Transverse colon (tissue), 4 donors: ENCODE results near the gene MED12L. TPM values are rescaled to one million over a fixed set of nuclear protein-coding genes. Genes with fewer than 3 reads are reported as not detected.

ENCODE experiments used
- DNase-seq: peaks from one replicate; pipeline ENCODE4 v3.0.0-alpha.2; 2019
- H3K27ac ChIP-seq, 4 donors: fragments of 200-600 bp; sonication (generic); 2 replicates each; pipeline ENCODE4 v1.5.1; 2016 to 2018; ENCODE audit warnings: inconsistent platforms in 4 of 4
- H3K27me3 ChIP-seq: fragments of 200-600 bp; sonication (generic); 2 replicates; pipeline ENCODE4 v1.5.1; 2017; ENCODE audit warnings: inconsistent platforms
- H3K36me3 ChIP-seq, 4 donors: fragments of 200-600 bp; sonication (generic); 2 replicates each; pipeline ENCODE4 v1.5.1; 2017 to 2019; ENCODE audit warnings: inconsistent platforms in 4 of 4
- H3K4me1 ChIP-seq, 4 donors: fragments of 200-600 bp; sonication (generic); 2 replicates each; pipeline ENCODE4 v1.5.1; 2017 to 2020; ENCODE audit warnings: inconsistent platforms in 4 of 4
- H3K4me3 ChIP-seq, 4 donors: fragments of 200-600 bp; sonication (generic); 1 replicate in 1 of 4; 2 replicates in 3 of 4; pipeline versions ENCODE4 v1.5.1 to v1.6.1; 2017 to 2019; ENCODE audit warnings: inconsistent platforms in 4 of 4
- H3K9me3 ChIP-seq, 2 donors: fragments of 200-600 bp; sonication (generic); 2 replicates each; pipeline ENCODE4 v1.5.1; 2017 to 2019; ENCODE audit warnings: inconsistent platforms in 2 of 2
- CTCF ChIP-seq, 5 experiments: fragments of 200-600 bp in 3 of 5; fragments of 450-650 bp in 2 of 5; sonication (generic) in 3 of 5; IDR thresholded peaks; 1 replicate in 2 of 5; 2 replicates in 3 of 5; pipeline ENCODE4 v1.5.1; 2016 to 2017; ENCODE audit warnings: antibody characterized with exemption in 5 of 5, inconsistent platforms in 3 of 5, mild to moderate bottlenecking in 2 of 5, moderate library complexity in 1 of 5
- EP300 ChIP-seq: sonication (generic); formaldehyde crosslinking; IDR thresholded peaks from one replicate; pipeline ENCODE4 v1.6.1; 2017; ENCODE audit warnings: antibody characterized with exemption, low read depth
- POLR2A ChIP-seq: fragments of 450-650 bp; IDR thresholded peaks from one replicate; pipeline ENCODE4 v1.6.1; 2016; ENCODE audit warnings: antibody characterized with exemption, mild to moderate bottlenecking, moderate library complexity
- POLR2AphosphoS5 ChIP-seq, 3 donors: sonication (generic); formaldehyde crosslinking; IDR thresholded peaks; one replicate each; pipeline ENCODE4 v1.6.1; 2016; ENCODE audit warnings: antibody characterized with exemption in 3 of 3
- WGBS, 2 donors: methylation state at CpG; one replicate each; pipeline ENCODE4 v1.1.5; 2018; ENCODE audit warnings: low coverage in 1 of 2; 5-methylcytosine and 5-hydroxymethylcytosine counted together
- in situ Hi-C, 4 donors: fragments of 200-750 bp; cut with MboI; loops; one replicate each; pipeline versions ENCODE4 v1.15.0 to v1.15.1; 2017; ENCODE audit warnings: low sequenced_read_pairs in 3 of 4, low pct_ligation_motif_present in 1 of 4, low pct_unique_long_range_greater_than_20kb in 1 of 4
- intact Hi-C: fragments of 100-400 bp; cut with DNase I; formaldehyde crosslinking; loops from one replicate; pipeline ENCODE4 v1.15.1; 2023; ENCODE audit warnings: low total_unique reads
- total RNA-seq, 4 donors: library from RNA; depleted of rRNA; stranded (reverse); fragments of >200 nt; gene quantifications; one replicate each; pipeline ENCODE4 v1.1.0, GENCODE V29; 2016

The MED12L gene
- total RNA-seq, 4 donors from 2014 or later, result under 0.01 to 8.6 (median 0.64) TPM

GRCh38 chr3:151112731-151113130 lies 27.3 kb downstream of the MED12L start:
- no peaks in the 10 kb centered on the region for H3K9me3 ChIP-seq
- TF ChIP-seq POLR2A, result no peak
- no peak for TF ChIP-seq CTCF (IDR thresholded peaks at IDR 0.05)
- no peak for TF ChIP-seq POLR2AphosphoS5 (IDR thresholded peaks at IDR 0.05)
- TF ChIP-seq EP300, result no peak
- no peaks in the 10 kb centered on the region for H3K4me1 ChIP-seq
- 50 to 66% methylated on average over 3 of the region's 3 CpGs for WGBS, 2 donors
- no peaks in the 10 kb centered on the region for H3K36me3 ChIP-seq
- intact Hi-C loops (no loop called here), in situ Hi-C loops (no loop called here)
- DNase-seq, result no peak
- no peak overlapping the region for H3K4me3 ChIP-seq
- H3K27me3 ChIP-seq, result no peaks in the 10 kb centered on the region
- H3K27ac ChIP-seq, result no peak overlapping the region

GRCh38 chr3:151113343-151113742 lies 27.9 kb downstream of the MED12L start:
- intact Hi-C loops (no loop called here), in situ Hi-C loops (no loop called here)
- DNase-seq, result no peak
- Histone ChIP-seq H3K27ac (no peak overlapping the region), H3K4me1 (no peaks in the 10 kb centered on the region), H3K9me3 (no peaks in the 10 kb centered on the region), H3K36me3 (no peaks in the 10 kb centered on the region), H3K4me3 (no peak overlapping the region), H3K27me3 (no peaks in the 10 kb centered on the region)
- WGBS, 2 donors, result 91 to 100% methylated on average over 1 of the region's 1 CpG
- no peak for TF ChIP-seq EP300
- TF ChIP-seq POLR2A, result no peak
- no peak for TF ChIP-seq POLR2AphosphoS5 (IDR thresholded peaks at IDR 0.05)
- TF ChIP-seq CTCF (IDR thresholded peaks at IDR 0.05), result no peak

GRCh38 chr3:151117047-151117446 lies 31.6 kb downstream of the MED12L start:
- H3K4me3 ChIP-seq, result no peak overlapping the region
- no peak overlapping the region for H3K27ac ChIP-seq
- no peaks in the 10 kb centered on the region for H3K27me3 ChIP-seq
- intact Hi-C loops, result no loop called here
- DNase-seq, result no peak
- H3K4me1 ChIP-seq, result no peaks in the 10 kb centered on the region
- no peaks in the 10 kb centered on the region for H3K9me3 ChIP-seq
- no peaks in the 10 kb centered on the region for H3K36me3 ChIP-seq
- TF ChIP-seq POLR2AphosphoS5 (IDR thresholded peaks at IDR 0.05) (no peak), POLR2A (no peak), CTCF (IDR thresholded peaks at IDR 0.05) (no peak), EP300 (no peak)
- 86 to 87% methylated on average over 4 of the region's 4 CpGs for WGBS, 2 donors
- in situ Hi-C loops, result no loop called here

- in situ Hi-C loops (no loop called here), intact Hi-C loops (no loop called here)
- Histone ChIP-seq H3K27me3 (no peaks in the 10 kb centered on the region), H3K36me3 (no peaks in the 10 kb centered on the region), H3K4me3 (no peak overlapping the region), H3K4me1 (no peaks in the 10 kb centered on the region), H3K27ac (no peak overlapping the region), H3K9me3 (no peaks in the 10 kb centered on the region)
- TF ChIP-seq POLR2AphosphoS5 (IDR thresholded peaks at IDR 0.05), result no peak
- no peak for TF ChIP-seq CTCF (IDR thresholded peaks at IDR 0.05)
- TF ChIP-seq POLR2A, result no peak
- no peak for TF ChIP-seq EP300
- DNase-seq, result no peak
- 84 to 88% methylated on average over 1 to 2 of the region's 2 CpGs for WGBS, 2 donors
These were observed 33.7 kb downstream of the MED12L start for GRCh38 chr3:151119188-151119587.
